G401 (cell line): Measurements from ENCODE around the gene KIAA1328. TPM values are rescaled to one million over a fixed set of nuclear protein-coding genes. Genes with fewer than 3 reads are reported as not detected.
"Not testable (repeated sequence)": the region's sequence is repeated elsewhere in the genome, so short reads cannot be mapped to it uniquely, and the experiment has no call there.

Source experiments
- DNase-seq: peaks from one replicate; pipeline ENCODE4 v3.0.0-alpha.2; 2015; ENCODE audit warnings: low spot score
- in situ Hi-C: cut with HindIII; loops from 2 replicates; pipeline ENCODE4 v1.10.0; 2016; ENCODE audit warnings: low sequenced_read_pairs, mixed read lengths
- total RNA-seq: library from RNA; depleted of rRNA; stranded (reverse); fragments of >200 nt; shearing (Covaris generic); gene quantifications from 2 replicates; pipeline ENCODE4 v1.2.3, GENCODE V29; 2014

KIAA1328 gene
- total RNA-seq, 1 experiment from 2014 or later: 3.8 TPM

GRCh38 chr18:37064187-37064586 lies 235.3 kb downstream of the KIAA1328 start:
- no peak for DNase-seq

GRCh38 chr18:37065254-37065653 lies 236.3 kb downstream of the KIAA1328 start:
- DNase-seq: no peak
- in situ Hi-C loops: no loop called here

More at GRCh38 chr18:37064187-37064586, 235.3 kb downstream of the KIAA1328 start:
- in situ Hi-C loops: no loop called here

- in situ Hi-C loops: no loop called here
- DNase-seq: no peak
Measured at GRCh38 chr18:37084912-37085311, 256.0 kb downstream of the KIAA1328 start.

- in situ Hi-C loops: no loop called here
- no peak for DNase-seq
Measured at GRCh38 chr18:37085362-37085761, 256.4 kb downstream of the KIAA1328 start.

- no peak for DNase-seq
- in situ Hi-C loops: no loop called here
Measured at GRCh38 chr18:37107748-37108522, 279.0 kb downstream of the KIAA1328 start.

- DNase-seq: no peak
- in situ Hi-C loops: no loop called here
Measured at GRCh38 chr18:37122877-37123276, 293.9 kb downstream of the KIAA1328 start.

GRCh38 chr18:37124516-37124915 lies 295.6 kb downstream of the KIAA1328 start:
- in situ Hi-C loops: no loop called here
- DNase-seq: no peak

- DNase-seq: no peak
- in situ Hi-C loops: no loop called here
Measured at GRCh38 chr18:37135177-37135576, 306.2 kb downstream of the KIAA1328 start.

GRCh38 chr18:37138456-37138855 lies 309.5 kb downstream of the KIAA1328 start:
- DNase-seq: no peak
- in situ Hi-C loops: no loop called here

- DNase-seq: no peak
- in situ Hi-C loops: no loop called here
Measured at GRCh38 chr18:37139876-37140275, 310.9 kb downstream of the KIAA1328 start.

- no peak for DNase-seq
- in situ Hi-C loops: no loop called here
Measured at GRCh38 chr18:37144921-37145320, 316.0 kb downstream of the KIAA1328 start.

GRCh38 chr18:37156330-37156942 lies 327.5 kb downstream of the KIAA1328 start:
- in situ Hi-C loops: no loop called here
- no peak for DNase-seq

GRCh38 chr18:37160038-37160820 lies 331.3 kb downstream of the KIAA1328 start:
- DNase-seq: no peak
- in situ Hi-C loops: no loop called here

- no peak for DNase-seq
- in situ Hi-C loops: no loop called here
Measured at GRCh38 chr18:37161491-37161890, 332.6 kb downstream of the KIAA1328 start.

- in situ Hi-C loops: no loop called here
- no peak for DNase-seq
Measured at GRCh38 chr18:37162551-37162950, 333.6 kb downstream of the KIAA1328 start.

- DNase-seq: no peak
- in situ Hi-C loops: no loop called here
Measured at GRCh38 chr18:37163119-37163518, 334.2 kb downstream of the KIAA1328 start.

- in situ Hi-C loops: no loop called here
- DNase-seq: no peak
Measured at GRCh38 chr18:37166491-37166890, 337.6 kb downstream of the KIAA1328 start.

GRCh38 chr18:37166966-37167365 lies 338.0 kb downstream of the KIAA1328 start:
- DNase-seq, in situ Hi-C loops: not testable (repeated sequence)

GRCh38 chr18:37170984-37171383 lies 342.1 kb downstream of the KIAA1328 start:
- in situ Hi-C loops: no loop called here
- no peak for DNase-seq

GRCh38 chr18:37173384-37173783 lies 344.5 kb downstream of the KIAA1328 start:
- DNase-seq: no peak
- in situ Hi-C loops: no loop called here
